OCI-LY7 (cell line): Measurements from ENCODE around the gene RAD51B. TPM values are rescaled to one million over a fixed set of nuclear protein-coding genes. Genes with fewer than 3 reads are reported as not detected.

Source experiments
- BruUV-seq: library from RNA; stranded (reverse); fragments of 400-500 nt; replicated peaks from 2 replicates; lab custom pipeline; 2021; lab: Mats Ljungman, UMichigan
- CTCF ChIA-PET: fragments of 300-600 bp; sonication (Branson Sonifier 250); formaldehyde crosslinking; loops from one replicate; lab custom pipeline; 2022; ENCODE audit warnings: antibody characterized with exemption; ENCODE audit not compliant: unreplicated experiment; lab: Charles Lee
- POLR2A ChIA-PET: fragments of 300-600 bp; sonication (Branson Sonifier 250); formaldehyde crosslinking; loops from one replicate; lab custom pipeline; 2022; ENCODE audit warnings: antibody characterized with exemption; lab: Charles Lee
- DNase-seq: peaks from one replicate; pipeline ENCODE4 v3.0.0-alpha.2; 2015; ENCODE audit warnings: low spot score
- H2AFZ ChIP-seq: fragments of 200-600 bp; sonication (generic), shearing (Covaris generic); 2 replicates; pipeline ENCODE4 v1.6.1; 2014; ENCODE audit warnings: mild to moderate bottlenecking, antibody characterized with exemption, low read length, moderate library complexity
- H3K27ac ChIP-seq: fragments of 200-600 bp; sonication (generic); 2 replicates; pipeline ENCODE4 v1.5.1; 2014; ENCODE audit warnings: mixed run types, low read depth, mild to moderate bottlenecking, moderate library complexity, low read length, inconsistent platforms; ENCODE audit not compliant: poor library complexity, severe bottlenecking
- H3K36me3 ChIP-seq: fragments of 200-600 bp; sonication (generic); 2 replicates; pipeline ENCODE4 v1.6.1; 2014; ENCODE audit warnings: mild to moderate bottlenecking, antibody characterized with exemption, low read length, moderate library complexity, mixed read lengths; ENCODE audit not compliant: insufficient read depth
- H3K4me1 ChIP-seq: fragments of 200-600 bp; sonication (generic); 2 replicates; pipeline ENCODE4 v1.5.1; 2014; ENCODE audit warnings: mild to moderate bottlenecking, low read length; ENCODE audit not compliant: insufficient read depth, poor library complexity, severe bottlenecking
- H3K4me2 ChIP-seq: fragments of 200-600 bp; sonication (generic); 2 replicates; pipeline ENCODE4 v1.6.1; 2014; ENCODE audit warnings: mild to moderate bottlenecking, low read length
- H3K4me3 ChIP-seq: fragments of 200-600 bp; sonication (generic); 2 replicates; pipeline ENCODE4 v1.5.1; 2014; ENCODE audit warnings: mild to moderate bottlenecking, low read depth, low read length; ENCODE audit not compliant: poor library complexity, severe bottlenecking
- H3K79me2 ChIP-seq: fragments of 200-600 bp; sonication (generic); 2 replicates; pipeline ENCODE4 v1.6.1; 2016; ENCODE audit warnings: low read depth, mild to moderate bottlenecking, low read length, moderate library complexity, mixed read lengths; ENCODE audit not compliant: insufficient read depth
- H3K9me2 ChIP-seq: fragments of 200-600 bp; sonication (generic); 2 replicates; pipeline ENCODE4 v1.6.1; 2016; ENCODE audit warnings: mild to moderate bottlenecking, low read length, mixed read lengths; ENCODE audit not compliant: insufficient read depth
- H3K9me3 ChIP-seq: fragments of 200-600 bp; sonication (generic); 2 replicates; pipeline ENCODE4 v1.6.1; 2014; ENCODE audit warnings: mild to moderate bottlenecking, mixed run types, low read length, mixed read lengths
- H4K20me1 ChIP-seq: fragments of 200-600 bp; sonication (generic); 2 replicates; pipeline ENCODE4 v1.6.1; 2014; ENCODE audit warnings: mild to moderate bottlenecking, antibody characterized with exemption, low read length, moderate library complexity, mixed read lengths; ENCODE audit not compliant: insufficient read depth
- CTCF ChIP-seq: fragments of 200-600 bp; sonication (generic); conservative IDR thresholded peaks from 2 replicates; pipeline ENCODE4 v1.5.1; 2014; ENCODE audit warnings: mild to moderate bottlenecking, antibody characterized with exemption, low read length, moderate library complexity, mixed read lengths
- EZH2phosphoT487 ChIP-seq: fragments of 200-600 bp; sonication (generic); IDR thresholded peaks from 2 replicates; pipeline ENCODE4 v1.6.1; 2018; ENCODE audit warnings: low read depth, borderline replicate concordance, mild to moderate bottlenecking, mixed run types, antibody characterized with exemption, low read length, moderate library complexity, mixed read lengths
- intact Hi-C: fragments of 100-400 bp; cut with micrococcal nuclease; formaldehyde crosslinking; loops from one replicate; pipeline ENCODE4 v1.10.0; 2022; ENCODE audit not compliant: unreplicated experiment
- total RNA-seq, 2 experiments: library from RNA; depleted of rRNA in 1 of 2; stranded (reverse); fragments of >200 nt in 1 of 2; shearing (Covaris generic) in 1 of 2; gene quantifications; 2 replicates each; pipeline ENCODE4 v1.2.3, GENCODE V29; 2014 to 2022

The RAD51B gene
- total RNA-seq, 2 experiments from 2014 or later, result 41.4 to 89.9 TPM

- Histone ChIP-seq H3K36me3 (no peaks in the 10 kb centered on the region), H3K4me1 (peaks cover 11% of the 10 kb centered on the region), H4K20me1 (no peaks in the 10 kb centered on the region), H3K9me2 (no peaks in the 10 kb centered on the region), H3K9me3 (no peaks in the 10 kb centered on the region), H3K4me2 (no peak overlapping the region), H3K79me2 (no peaks in the 10 kb centered on the region), H2AFZ (no peak overlapping the region), H3K4me3 (no peak overlapping the region), H3K27ac (no peak overlapping the region)
- TF ChIP-seq EZH2phosphoT487 (no peak), CTCF (no peak)
- no TSS peak for BruUV-seq
- DNase-seq, result no peak
- CTCF ChIA-PET, result no interaction called here
- intact Hi-C loops, result no loop called here
- POLR2A ChIA-PET, result interaction anchor here (1.0 kb wide), 1 partner anchor 10 kb away, joined by 4 read pairs; no protein-coding TSS in a partner anchor
Observed at GRCh38 chr14:68486809-68487208, 667.2 kb downstream of the RAD51B start.

- no peak for DNase-seq
- no peaks in the 10 kb centered on the region for H3K79me2 ChIP-seq
- no peaks in the 10 kb centered on the region for H3K9me2 ChIP-seq
- POLR2A ChIA-PET, result no interaction called here
- H3K4me3 ChIP-seq, result no peak overlapping the region
- no peak overlapping the region for H2AFZ ChIP-seq
- no peaks in the 10 kb centered on the region for H3K9me3 ChIP-seq
- no peak overlapping the region for H3K27ac ChIP-seq
- H4K20me1 ChIP-seq, result no peaks in the 10 kb centered on the region
- H3K36me3 ChIP-seq, result no peaks in the 10 kb centered on the region
- CTCF ChIA-PET, result no interaction called here
- BruUV-seq, result no TSS peak
- TF ChIP-seq EZH2phosphoT487, result no peak
- no peak for TF ChIP-seq CTCF
- no peak overlapping the region for H3K4me2 ChIP-seq
- intact Hi-C loops, result no loop called here
- H3K4me1 ChIP-seq, result peaks cover 8% of the 10 kb centered on the region
Observed at GRCh38 chr14:68487805-68488590, 668.4 kb downstream of the RAD51B start.

DNA sequence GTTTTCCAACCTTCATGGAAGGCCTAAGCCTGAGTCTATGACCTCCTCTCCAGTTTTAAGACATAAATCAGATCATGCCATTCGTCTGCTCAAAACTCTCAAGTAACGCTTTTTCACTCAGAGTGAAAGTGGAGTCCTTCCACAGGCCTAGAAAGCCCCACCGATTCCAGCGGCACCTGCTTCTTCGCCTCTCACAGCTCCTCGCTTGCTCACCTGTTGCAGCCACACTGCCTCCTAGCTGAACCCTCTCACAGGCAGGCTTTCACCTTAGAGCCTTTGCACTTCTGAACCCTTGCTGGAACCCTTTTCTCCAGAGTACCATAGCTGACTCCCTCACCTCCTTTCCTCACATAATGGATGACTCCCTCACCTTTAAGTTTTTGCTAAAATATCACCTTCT is 672.2 kb downstream of the RAD51B start:
- no peak for TF ChIP-seq CTCF
- no peak for TF ChIP-seq EZH2phosphoT487
- intact Hi-C loops, result no loop called here
- H2AFZ ChIP-seq, result no peak overlapping the region
- ChIA-PET CTCF (no interaction called here), POLR2A (interaction anchor here (1.6 kb wide), 1 partner anchor 15 kb away, joined by 5 read pairs; no protein-coding TSS in a partner anchor)
- no peak overlapping the region for H3K27ac ChIP-seq
- H3K4me3 ChIP-seq, result no peak overlapping the region
- no peak overlapping the region for H3K4me2 ChIP-seq
- H3K4me1 ChIP-seq, result peaks cover 21% of the 10 kb centered on the region
- no peaks in the 10 kb centered on the region for H3K36me3 ChIP-seq
- no peaks in the 10 kb centered on the region for H3K9me3 ChIP-seq
- no peak for DNase-seq
- no peaks in the 10 kb centered on the region for H3K9me2 ChIP-seq
- no peaks in the 10 kb centered on the region for H4K20me1 ChIP-seq
- no peaks in the 10 kb centered on the region for H3K79me2 ChIP-seq
- BruUV-seq, result no TSS peak
